ENCODE data around the gene ARID5A.

The ARID5A gene

GRCh38 chr2:96511851-96512250, 24.7 kb upstream of the ARID5A start:
- Histone ChIP-seq H3K36me3 (ENCODE audit: insufficient read depth, low read length) (no peaks in the 10 kb centered on the region), H3K9ac (ENCODE audit: insufficient read length) (no peak overlapping the region), H3K27ac (no peak overlapping the region), H3K4me3 (no peak overlapping the region), H3K9me3 (ENCODE audit: low read depth, low read length) (no peaks in the 10 kb centered on the region)
- TF ChIP-seq POLR2AphosphoS5 (IDR thresholded peaks at IDR 0.05; ENCODE audit: borderline replicate concordance, low read depth, low read length) (no peak), FOXP2 (optimal IDR thresholded peaks at IDR 0.05; ENCODE audit: control extremely low read depth, extremely low read length, insufficient read depth) (no peak), EZH2 (IDR thresholded peaks at IDR 0.05) (no peak)
- no peak for DNase-seq (ENCODE audit: low read depth, low spot score)

GRCh38 chr2:96512341-96512740, 24.2 kb upstream of the ARID5A start:
- H3K4me3 ChIP-seq, result no peak overlapping the region
- H3K9me3 ChIP-seq (ENCODE audit: low read depth, low read length), result no peaks in the 10 kb centered on the region
- H3K36me3 ChIP-seq (ENCODE audit: insufficient read depth, low read length), result no peaks in the 10 kb centered on the region
- no peak overlapping the region for H3K9ac ChIP-seq (ENCODE audit: insufficient read length)
- DNase-seq (ENCODE audit: low read depth, low spot score), result no peak
- H3K27ac ChIP-seq, result no peak overlapping the region
- no peak for TF ChIP-seq FOXP2 (optimal IDR thresholded peaks at IDR 0.05; ENCODE audit: control extremely low read depth, extremely low read length, insufficient read depth)
- TF ChIP-seq EZH2 (IDR thresholded peaks at IDR 0.05), result no peak
- no peak for TF ChIP-seq POLR2AphosphoS5 (IDR thresholded peaks at IDR 0.05; ENCODE audit: borderline replicate concordance, low read depth, low read length)

DNA sequence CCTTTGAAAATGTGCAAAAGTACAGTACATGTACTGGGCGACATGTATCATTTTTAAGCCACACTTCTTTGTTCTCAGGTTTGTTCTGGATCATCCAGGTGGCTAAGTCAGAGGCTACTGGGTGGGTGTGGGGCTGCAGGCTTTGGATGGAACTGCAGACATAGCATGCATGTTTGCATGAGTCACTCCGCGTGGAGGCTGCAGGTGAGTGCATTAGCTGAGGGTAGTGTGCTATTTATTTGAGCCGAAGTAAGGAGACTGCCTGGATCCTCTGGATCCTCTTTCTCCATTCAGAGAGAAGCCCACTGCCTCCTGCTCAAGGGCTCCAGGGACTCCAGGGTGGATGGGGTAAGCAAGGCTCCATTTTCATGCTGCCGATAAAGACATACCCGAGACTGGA, 22.0 kb upstream of the ARID5A start:
- no peaks in the 10 kb centered on the region for H3K9me3 ChIP-seq (ENCODE audit: low read depth, low read length)
- no peak overlapping the region for H3K4me3 ChIP-seq
- no peaks in the 10 kb centered on the region for H3K36me3 ChIP-seq (ENCODE audit: insufficient read depth, low read length)
- no peak overlapping the region for H3K9ac ChIP-seq (ENCODE audit: insufficient read length)
- no peak for DNase-seq (ENCODE audit: low read depth, low spot score)
- no peak for TF ChIP-seq FOXP2 (optimal IDR thresholded peaks at IDR 0.05; ENCODE audit: control extremely low read depth, extremely low read length, insufficient read depth)
- TF ChIP-seq POLR2AphosphoS5 (IDR thresholded peaks at IDR 0.05; ENCODE audit: borderline replicate concordance, low read depth, low read length), result no peak
- no peak for TF ChIP-seq EZH2 (IDR thresholded peaks at IDR 0.05)
- no peak overlapping the region for H3K27ac ChIP-seq

DNA sequence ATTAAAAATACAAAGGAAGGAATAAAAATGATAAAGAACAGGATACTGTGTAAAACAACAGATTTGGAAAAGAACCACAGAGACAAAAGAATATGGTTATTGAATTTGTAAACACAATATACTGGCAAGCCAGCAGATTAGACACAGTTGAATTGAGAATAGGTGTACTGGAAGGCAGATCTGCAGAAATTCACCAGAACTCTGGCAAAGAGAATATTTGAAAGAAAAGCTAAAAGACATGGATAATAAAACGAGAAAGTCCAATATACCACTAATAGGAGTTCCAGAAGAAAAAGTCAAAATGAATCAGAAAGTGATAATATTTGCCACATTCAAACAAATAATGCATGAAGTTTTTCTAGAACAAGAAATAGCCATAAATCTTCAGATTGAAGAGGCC, 19.5 kb upstream of the ARID5A start:
- Histone ChIP-seq H3K36me3 (ENCODE audit: insufficient read depth, low read length) (no peaks in the 10 kb centered on the region), H3K4me3 (no peak overlapping the region), H3K27ac (no peak overlapping the region), H3K9ac (ENCODE audit: insufficient read length) (no peak overlapping the region), H3K9me3 (ENCODE audit: low read depth, low read length) (no peaks in the 10 kb centered on the region)
- DNase-seq (ENCODE audit: low read depth, low spot score), result no peak
- TF ChIP-seq FOXP2 (optimal IDR thresholded peaks at IDR 0.05; ENCODE audit: control extremely low read depth, extremely low read length, insufficient read depth) (no peak), EZH2 (IDR thresholded peaks at IDR 0.05) (no peak), POLR2AphosphoS5 (IDR thresholded peaks at IDR 0.05; ENCODE audit: borderline replicate concordance, low read depth, low read length) (no peak)

DNA sequence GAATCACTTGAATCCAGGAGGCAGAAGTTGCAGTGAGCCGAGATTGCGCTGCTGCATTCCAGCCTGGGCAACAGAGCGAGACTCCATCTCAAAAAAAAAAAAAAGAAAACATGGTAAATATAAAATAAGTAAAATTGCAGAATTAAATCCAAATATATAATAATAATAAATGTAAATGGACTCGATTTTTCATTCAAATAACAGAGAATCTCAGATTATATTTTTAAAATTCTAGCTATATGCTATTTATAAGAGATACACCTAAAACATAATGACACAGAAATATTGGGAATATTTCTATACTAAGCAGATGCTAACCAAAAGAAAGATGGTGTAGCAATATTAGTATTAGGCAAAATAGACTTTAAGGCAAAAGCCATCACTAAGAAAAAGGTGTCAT, 16.3 kb upstream of the ARID5A start:
- Histone ChIP-seq H3K4me3 (no peak overlapping the region), H3K36me3 (ENCODE audit: insufficient read depth, low read length) (no peaks in the 10 kb centered on the region), H3K9me3 (ENCODE audit: low read depth, low read length) (no peaks in the 10 kb centered on the region), H3K27ac (no peak overlapping the region), H3K9ac (ENCODE audit: insufficient read length) (no peak overlapping the region)
- TF ChIP-seq FOXP2 (optimal IDR thresholded peaks at IDR 0.05; ENCODE audit: control extremely low read depth, extremely low read length, insufficient read depth), result no peak
- TF ChIP-seq EZH2 (IDR thresholded peaks at IDR 0.05), result no peak
- no peak for TF ChIP-seq POLR2AphosphoS5 (IDR thresholded peaks at IDR 0.05; ENCODE audit: borderline replicate concordance, low read depth, low read length)
- DNase-seq (ENCODE audit: low read depth, low spot score), result no peak

GRCh38 chr2:96520697-96521096, 15.9 kb upstream of the ARID5A start:
- Histone ChIP-seq H3K9ac (ENCODE audit: insufficient read length) (no peak overlapping the region), H3K9me3 (ENCODE audit: low read depth, low read length) (no peaks in the 10 kb centered on the region), H3K36me3 (ENCODE audit: insufficient read depth, low read length) (no peaks in the 10 kb centered on the region), H3K27ac (no peak overlapping the region), H3K4me3 (no peak overlapping the region)
- no peak for TF ChIP-seq FOXP2 (optimal IDR thresholded peaks at IDR 0.05; ENCODE audit: control extremely low read depth, extremely low read length, insufficient read depth)
- TF ChIP-seq POLR2AphosphoS5 (IDR thresholded peaks at IDR 0.05; ENCODE audit: borderline replicate concordance, low read depth, low read length), result no peak
- no peak for TF ChIP-seq EZH2 (IDR thresholded peaks at IDR 0.05)
- DNase-seq (ENCODE audit: low read depth, low spot score), result no peak

DNA sequence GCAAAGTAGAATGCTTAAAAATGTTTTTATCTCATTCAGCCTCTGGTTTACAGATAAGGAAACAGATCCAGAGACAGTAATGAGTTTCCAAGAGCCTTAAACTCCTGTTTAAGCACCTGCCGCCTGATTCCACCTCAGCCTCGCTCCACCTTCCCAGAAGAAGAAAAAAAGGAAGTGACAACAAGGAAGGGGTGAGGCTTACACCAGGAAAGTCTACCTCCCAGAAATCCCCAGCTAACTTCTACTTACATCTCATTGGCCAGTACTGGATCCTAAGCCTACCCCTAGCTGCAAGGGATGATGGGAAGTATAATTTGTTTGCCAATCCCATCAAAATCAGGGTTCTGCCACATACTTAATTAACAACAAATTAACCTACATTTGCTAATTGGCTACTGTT, 15.3 kb upstream of the ARID5A start:
- no peak for DNase-seq (ENCODE audit: low read depth, low spot score)
- H3K9ac ChIP-seq (ENCODE audit: insufficient read length), result no peak overlapping the region
- H3K27ac ChIP-seq, result no peak overlapping the region
- no peaks in the 10 kb centered on the region for H3K36me3 ChIP-seq (ENCODE audit: insufficient read depth, low read length)
- TF ChIP-seq FOXP2 (optimal IDR thresholded peaks at IDR 0.05; ENCODE audit: control extremely low read depth, extremely low read length, insufficient read depth) (no peak), EZH2 (IDR thresholded peaks at IDR 0.05) (no peak), POLR2AphosphoS5 (IDR thresholded peaks at IDR 0.05; ENCODE audit: borderline replicate concordance, low read depth, low read length) (no peak)
- H3K4me3 ChIP-seq, result no peak overlapping the region
- no peaks in the 10 kb centered on the region for H3K9me3 ChIP-seq (ENCODE audit: low read depth, low read length)

GRCh38 chr2:96522304-96523203, 14.0 kb upstream of the ARID5A start:
- Histone ChIP-seq H3K9ac (ENCODE audit: insufficient read length) (no peak overlapping the region), H3K4me3 (no peak overlapping the region), H3K9me3 (ENCODE audit: low read depth, low read length) (no peaks in the 10 kb centered on the region), H3K27ac (no peak overlapping the region), H3K36me3 (ENCODE audit: insufficient read depth, low read length) (no peaks in the 10 kb centered on the region)
- no peak for DNase-seq (ENCODE audit: low read depth, low spot score)
- TF ChIP-seq POLR2AphosphoS5 (IDR thresholded peaks at IDR 0.05; ENCODE audit: borderline replicate concordance, low read depth, low read length), result no peak
- TF ChIP-seq FOXP2 (optimal IDR thresholded peaks at IDR 0.05; ENCODE audit: control extremely low read depth, extremely low read length, insufficient read depth), result no peak
- TF ChIP-seq EZH2 (IDR thresholded peaks at IDR 0.05), result no peak

All from SK-N-MC (cell line).